Duodenal mucosa (tissue), 2 donors: ENCODE results near the gene GSDME.

Experiments used
- H3K27ac ChIP-seq: one replicate; pipeline ENCODE4 v1.7.0; 2013; ENCODE audit warnings: low read depth, low read length
- H3K27me3 ChIP-seq, 2 donors: one replicate each; pipeline ENCODE4 v1.7.0; 2013; ENCODE audit warnings: low read length in 2 of 2, control low read depth in 1 of 2; ENCODE audit not compliant: insufficient read depth in 2 of 2, control insufficient read depth in 1 of 2
- H3K36me3 ChIP-seq, 2 donors: one replicate each; pipeline ENCODE4 v1.7.0; 2013; ENCODE audit warnings: low read length in 2 of 2, control low read depth in 1 of 2; ENCODE audit not compliant: insufficient read depth in 2 of 2, control insufficient read depth in 1 of 2
- H3K4me1 ChIP-seq, 2 donors: one replicate each; pipeline ENCODE4 v1.7.0; 2013; ENCODE audit warnings: low read length in 2 of 2, control low read depth in 1 of 2; ENCODE audit not compliant: insufficient read depth in 2 of 2, control insufficient read depth in 1 of 2
- H3K4me3 ChIP-seq, 2 donors: one replicate each; pipeline ENCODE4 v1.7.0; 2013; ENCODE audit warnings: low read length in 2 of 2, low read depth in 1 of 2
- H3K9ac ChIP-seq, 2 donors: one replicate each; pipeline ENCODE4 v1.7.0; 2013; ENCODE audit warnings: low read length in 2 of 2, low read depth in 1 of 2
- H3K9me3 ChIP-seq, 2 donors: one replicate each; pipeline ENCODE4 v1.7.0; 2013; ENCODE audit warnings: low read length in 2 of 2, control low read depth in 1 of 2; ENCODE audit not compliant: control insufficient read depth in 1 of 2

The GSDME gene

DNA sequence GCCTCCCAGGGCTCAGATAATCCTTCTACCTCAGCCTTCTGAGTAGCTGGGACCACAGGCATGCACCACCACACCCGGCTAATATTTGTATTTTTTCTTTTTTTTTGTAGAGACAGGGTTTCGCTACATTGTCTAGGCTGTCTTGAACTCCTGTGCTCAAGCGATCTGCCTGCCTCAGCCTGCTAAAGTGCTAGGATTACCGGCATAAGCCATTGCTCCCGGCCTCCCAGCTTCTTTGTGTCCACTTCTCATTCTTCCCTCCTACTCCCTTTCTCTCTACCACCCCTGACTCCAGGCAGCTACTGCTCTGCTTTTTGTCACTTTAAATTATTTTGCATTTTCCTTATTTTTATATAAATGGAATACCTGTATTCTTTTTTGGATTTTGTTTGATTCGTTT is 100.7 kb downstream of the GSDME start:
- no peak overlapping the region for H3K27ac ChIP-seq
- no peak overlapping the region for H3K9ac ChIP-seq
- no peaks in the 10 kb centered on the region for H3K4me1 ChIP-seq
- no peaks in the 10 kb centered on the region for H3K9me3 ChIP-seq
- no peaks in the 10 kb centered on the region for H3K27me3 ChIP-seq
- H3K36me3 ChIP-seq = no peaks in the 10 kb centered on the region
- no peak overlapping the region for H3K4me3 ChIP-seq

GRCh38 chr7:24654305-24654704 is 103.0 kb downstream of the GSDME start:
- no peak overlapping the region for H3K4me3 ChIP-seq
- H3K27ac ChIP-seq = no peak overlapping the region
- H3K36me3 ChIP-seq = no peaks in the 10 kb centered on the region
- no peaks in the 10 kb centered on the region for H3K27me3 ChIP-seq
- H3K9me3 ChIP-seq = no peaks in the 10 kb centered on the region
- H3K4me1 ChIP-seq = no peaks in the 10 kb centered on the region
- H3K9ac ChIP-seq = no peak overlapping the region

- no peaks in the 10 kb centered on the region for H3K36me3 ChIP-seq
- no peaks in the 10 kb centered on the region for H3K9me3 ChIP-seq
- peak overlapping the region in 1 of 2 donors; percentile 18 for H3K4me3 ChIP-seq
- no peak overlapping the region for H3K27ac ChIP-seq
- no peaks in the 10 kb centered on the region for H3K4me1 ChIP-seq
- no peaks in the 10 kb centered on the region for H3K27me3 ChIP-seq
- no peak overlapping the region for H3K9ac ChIP-seq
These were observed 103.8 kb downstream of the GSDME start for GRCh38 chr7:24653316-24654085.

GRCh38 chr7:24652251-24652939 is 104.9 kb downstream of the GSDME start:
- Histone ChIP-seq H3K9me3 (no peaks in the 10 kb centered on the region), H3K9ac (no peak overlapping the region), H3K4me3 (no peak overlapping the region), H3K27me3 (no peaks in the 10 kb centered on the region), H3K27ac (no peak overlapping the region), H3K36me3 (no peaks in the 10 kb centered on the region), H3K4me1 (no peaks in the 10 kb centered on the region)
